NCI-H510A treated with DMSO at 0.1 percent for 48 hours (cell line): ENCODE data around the gene EIF4E3.

Experiments used
- DNase-seq: peaks from one replicate; lab custom pipeline; 2025; lab: John Stamatoyannopoulos, UW

EIF4E3 gene

DNA sequence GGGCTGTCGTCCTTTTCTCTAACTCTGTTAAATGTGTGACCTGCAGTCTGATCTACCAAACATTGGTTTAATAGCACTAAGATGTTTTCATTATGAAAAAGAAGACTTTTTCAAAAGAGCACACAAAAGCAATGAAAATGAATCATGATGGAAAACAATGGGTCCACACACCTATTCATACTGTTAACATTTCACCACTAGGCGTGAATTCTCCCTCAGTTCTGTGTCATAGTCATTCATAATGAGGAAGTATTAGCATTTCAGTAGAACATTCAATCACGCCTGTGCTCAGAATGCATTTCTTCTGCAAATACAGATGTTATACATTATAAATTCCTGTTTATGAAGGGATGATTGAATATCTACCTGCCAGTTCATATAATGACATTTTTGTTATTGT lies 35.9 kb downstream of the EIF4E3 start:
- no peak for DNase-seq

DNA sequence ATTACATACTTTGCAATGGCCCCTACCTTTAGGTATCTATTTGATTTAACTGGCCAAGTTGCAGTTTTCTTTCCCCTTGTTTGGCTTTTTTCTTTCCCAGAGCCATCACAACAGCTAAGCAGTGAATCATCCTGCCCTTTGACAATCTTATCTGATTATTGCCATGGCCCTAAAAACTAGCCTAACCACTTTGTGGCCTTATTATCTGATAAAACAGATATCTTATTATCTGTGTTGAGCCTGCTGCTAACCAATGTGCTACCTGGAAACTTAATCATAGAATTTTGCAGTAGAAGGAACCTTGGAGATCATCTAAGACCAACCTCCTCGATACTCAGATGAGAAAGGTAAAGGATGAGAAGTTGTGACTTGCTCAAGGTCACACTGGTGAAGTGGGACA lies 37.1 kb downstream of the EIF4E3 start:
- DNase-seq: no peak

DNA sequence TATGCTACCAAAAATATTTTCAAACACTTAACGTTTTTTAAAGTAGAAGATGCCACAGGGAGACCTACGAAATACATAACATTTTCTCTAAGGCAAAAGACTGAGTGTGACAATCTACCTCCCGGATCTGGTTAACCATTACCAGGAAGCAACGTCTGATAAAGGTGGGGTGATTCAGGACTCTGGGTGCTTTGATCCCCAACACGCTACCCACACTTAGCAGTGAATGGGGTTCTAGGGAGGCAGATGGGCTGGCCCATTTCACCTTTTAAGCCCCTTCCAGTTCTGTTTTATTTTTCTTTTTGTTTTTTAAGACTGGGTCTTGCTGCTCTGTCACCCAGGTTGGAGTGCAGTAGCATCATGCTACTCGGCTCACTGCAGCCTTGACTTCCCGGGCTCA lies 39.5 kb downstream of the EIF4E3 start:
- DNase-seq: no peak

DNA sequence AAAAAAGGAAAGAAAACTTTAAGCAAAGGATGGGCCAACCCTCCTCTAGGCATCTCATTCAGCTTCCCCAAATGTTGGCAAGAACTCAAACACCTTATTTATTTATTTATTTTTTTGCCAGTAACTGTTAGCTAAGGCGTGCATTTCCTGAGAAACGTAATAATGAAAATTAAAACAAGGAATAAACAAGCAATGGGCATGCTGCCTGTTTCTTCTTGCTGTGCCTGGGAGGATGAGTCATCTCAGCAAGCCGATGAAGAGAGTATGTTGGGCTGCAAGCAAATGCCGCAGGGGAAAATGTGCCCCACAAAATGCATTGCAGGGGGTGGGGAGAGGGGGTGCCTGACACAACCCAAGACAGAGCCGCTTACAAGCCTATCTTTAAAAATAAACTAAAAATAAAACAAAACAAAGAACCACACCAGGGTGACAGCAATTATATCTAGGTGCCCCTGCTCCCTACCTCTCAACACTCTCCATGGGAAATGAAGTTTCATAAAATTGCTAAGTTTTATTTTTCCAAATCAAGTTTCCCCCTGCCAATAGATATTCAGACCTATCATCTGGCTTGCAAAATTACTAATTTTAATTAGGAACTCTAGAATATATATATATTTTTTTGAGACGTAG lies 40.3 kb downstream of the EIF4E3 start:
- no peak for DNase-seq

DNA sequence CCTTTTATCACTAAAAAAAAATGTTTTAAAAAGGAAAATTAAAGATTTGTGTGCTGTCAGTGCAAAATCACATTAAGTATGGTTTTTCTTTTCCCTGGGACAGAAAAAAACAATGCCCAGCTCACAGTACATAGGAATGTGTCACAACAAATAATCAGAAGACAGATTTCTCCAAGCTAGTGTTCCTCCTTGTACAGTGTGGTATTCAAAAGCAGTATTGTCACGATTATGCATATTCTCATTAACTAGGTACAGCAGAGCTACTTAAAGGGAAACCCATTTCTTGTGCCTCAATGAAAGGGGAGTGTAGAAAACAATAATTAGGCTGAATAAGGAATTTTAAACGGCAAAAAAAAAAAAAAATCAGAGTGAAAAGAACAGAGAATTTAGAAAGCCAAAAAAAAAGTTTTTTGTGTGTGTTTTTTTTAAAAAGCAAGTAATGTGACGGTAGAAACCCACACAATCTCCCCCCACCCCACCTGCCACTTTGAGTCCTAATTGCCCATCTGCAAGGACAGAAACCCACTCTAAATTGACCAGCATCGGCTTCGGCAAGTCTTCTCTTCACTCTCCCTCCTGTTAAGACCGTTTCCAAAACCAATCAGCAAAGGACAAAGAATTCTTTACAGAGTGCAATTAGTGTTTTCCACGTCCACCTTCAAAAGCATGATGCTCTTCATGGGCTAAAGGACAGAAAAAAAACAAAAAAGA lies 41.0 kb downstream of the EIF4E3 start:
- no peak for DNase-seq

DNA sequence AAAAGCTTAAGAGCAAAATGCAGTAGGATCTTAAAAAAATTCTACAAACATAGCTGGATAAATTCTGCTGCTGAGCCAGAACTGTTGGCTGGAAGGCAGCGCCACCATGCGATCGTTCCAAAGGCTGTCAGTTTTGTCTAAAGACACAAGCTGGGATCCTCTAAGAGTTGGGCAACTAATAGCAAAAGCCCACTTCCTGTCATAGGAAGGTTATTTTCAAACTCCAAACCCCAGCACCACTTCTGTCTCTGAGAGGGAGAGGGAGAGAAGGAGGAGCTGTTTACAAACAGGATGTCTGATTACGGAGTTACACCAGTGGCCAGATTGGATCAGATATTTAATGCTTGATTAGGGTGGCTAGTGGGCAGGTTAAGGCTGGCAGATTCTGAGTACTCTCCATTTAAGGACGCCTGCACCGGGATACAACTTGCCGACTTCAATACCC lies 44.0 kb downstream of the EIF4E3 start:
- DNase-seq: peak; percentile 36

DNA sequence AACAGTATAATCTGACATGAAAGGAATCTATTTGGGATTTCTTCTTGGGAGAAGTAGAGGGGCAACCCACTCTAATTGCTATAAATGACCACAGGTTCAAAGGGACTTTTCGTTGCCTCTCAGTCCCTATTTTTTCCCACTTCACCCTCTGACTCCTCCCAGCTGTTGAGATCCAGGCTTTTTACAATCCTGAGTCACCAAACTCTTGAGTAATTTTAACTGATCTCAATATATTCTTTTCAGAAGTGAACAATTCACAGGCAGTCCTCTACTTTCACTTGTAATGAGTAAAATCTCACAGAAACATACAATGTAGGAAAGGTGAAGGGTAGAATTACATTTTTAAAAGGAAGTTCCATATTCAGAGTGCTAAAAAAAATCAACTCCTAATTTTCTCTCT lies 44.6 kb downstream of the EIF4E3 start:
- DNase-seq: no peak

DNA sequence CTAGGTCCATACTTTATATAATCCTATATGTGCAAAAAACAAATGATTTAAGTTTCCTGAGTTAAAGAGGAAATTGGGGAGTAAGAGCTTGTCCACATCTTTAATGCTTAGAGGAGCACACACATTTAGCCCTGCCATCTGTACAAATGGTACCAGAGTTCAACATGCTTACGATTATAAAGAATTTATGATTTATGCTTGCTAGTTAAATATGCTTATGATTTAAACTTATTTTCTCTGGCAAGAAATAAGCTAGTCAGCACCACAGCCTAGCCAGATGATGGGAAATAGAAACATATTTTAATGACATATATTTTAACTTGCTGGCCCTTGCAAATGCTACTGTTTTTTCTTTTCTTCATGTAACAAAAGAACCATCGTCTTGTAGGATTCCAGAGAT lies 48.3 kb downstream of the EIF4E3 start:
- no peak for DNase-seq

DNA sequence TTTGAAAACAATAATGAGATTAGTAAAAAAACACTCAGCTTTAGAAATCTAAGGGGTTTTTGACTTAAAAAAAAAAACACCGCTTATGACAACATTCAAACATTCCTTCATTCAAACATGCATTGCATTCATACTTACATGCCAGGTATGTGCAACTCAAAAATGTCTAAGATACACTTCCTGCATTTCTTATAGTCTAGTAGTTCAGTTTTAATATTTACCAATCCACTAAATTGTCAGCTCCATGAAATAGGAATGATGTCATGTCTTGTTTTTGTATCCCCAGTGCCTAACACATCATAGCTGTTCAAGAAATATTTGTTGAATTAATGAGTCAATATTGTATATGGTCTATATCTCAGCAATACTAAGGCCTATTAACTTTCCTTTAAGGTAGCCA lies 51.7 kb downstream of the EIF4E3 start:
- DNase-seq: no peak

DNA sequence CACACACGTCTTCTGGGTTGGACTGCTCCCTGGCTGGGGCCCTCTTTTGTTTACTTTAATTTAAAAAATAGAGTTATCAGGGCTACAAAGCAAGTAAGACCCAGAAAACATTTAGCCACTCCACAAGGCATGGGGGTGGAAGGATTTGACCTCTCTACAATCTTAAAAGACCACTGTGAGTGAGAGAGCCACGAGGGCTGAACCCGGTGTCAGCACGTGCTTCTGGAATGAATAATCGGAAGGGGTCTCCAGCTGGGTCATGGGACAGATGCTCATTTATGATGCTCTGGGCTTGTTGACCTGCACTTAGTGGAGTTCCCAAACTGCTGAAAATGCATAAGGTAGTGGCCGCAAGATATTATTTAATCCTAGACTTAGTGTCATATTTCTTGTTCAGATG lies 52.4 kb downstream of the EIF4E3 start:
- DNase-seq: no peak

DNA sequence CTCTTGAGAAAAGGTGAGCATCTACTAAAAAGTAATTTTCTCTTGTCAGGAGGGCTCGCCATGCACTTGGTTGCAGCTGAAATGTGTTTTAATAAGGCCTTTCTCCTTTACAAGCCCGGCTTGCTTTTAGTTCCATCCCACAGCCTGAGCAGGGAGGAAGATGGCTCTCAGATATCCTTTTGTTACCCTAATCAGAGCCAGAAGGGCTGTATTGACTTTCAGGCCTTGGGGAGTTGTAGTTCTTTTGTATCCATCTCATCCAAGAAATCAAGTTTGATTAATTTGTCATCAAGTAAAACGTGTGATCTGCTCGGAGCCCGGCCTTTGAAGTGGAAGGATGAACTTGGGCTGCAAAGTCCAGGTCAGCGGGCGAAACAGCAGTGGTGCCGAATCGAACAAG lies 52.9 kb downstream of the EIF4E3 start:
- DNase-seq: no peak

DNA sequence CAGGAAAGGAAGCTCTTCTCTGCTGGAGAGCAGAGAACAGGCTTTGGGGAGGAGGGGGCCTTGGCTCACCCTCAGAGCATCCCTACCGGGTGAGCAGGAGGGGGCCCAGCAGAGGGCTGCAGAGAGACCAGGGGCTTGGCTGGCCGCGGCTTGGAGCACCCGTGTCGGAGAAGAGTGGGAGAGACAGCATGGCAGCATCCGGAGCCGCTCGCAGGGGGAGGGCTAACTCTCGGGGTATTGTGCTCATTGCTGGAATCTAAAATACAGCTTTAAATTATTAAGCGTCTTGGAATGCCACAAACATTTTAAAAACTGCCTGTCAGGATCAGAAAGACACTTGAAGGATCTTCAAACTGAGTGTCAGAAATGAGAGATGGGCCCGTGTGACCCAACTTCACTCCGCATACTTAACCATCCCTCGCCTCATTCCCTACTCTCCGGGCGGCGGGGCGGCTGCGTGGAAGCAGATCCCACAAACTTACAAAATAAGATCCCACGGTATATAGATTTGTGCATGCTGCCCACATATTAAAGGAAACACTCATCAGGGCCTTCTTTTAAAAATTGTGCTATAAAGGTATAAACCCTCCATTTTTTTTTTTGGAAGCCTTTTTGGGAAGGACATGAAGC lies 53.9 kb downstream of the EIF4E3 start:
- no peak for DNase-seq

DNA sequence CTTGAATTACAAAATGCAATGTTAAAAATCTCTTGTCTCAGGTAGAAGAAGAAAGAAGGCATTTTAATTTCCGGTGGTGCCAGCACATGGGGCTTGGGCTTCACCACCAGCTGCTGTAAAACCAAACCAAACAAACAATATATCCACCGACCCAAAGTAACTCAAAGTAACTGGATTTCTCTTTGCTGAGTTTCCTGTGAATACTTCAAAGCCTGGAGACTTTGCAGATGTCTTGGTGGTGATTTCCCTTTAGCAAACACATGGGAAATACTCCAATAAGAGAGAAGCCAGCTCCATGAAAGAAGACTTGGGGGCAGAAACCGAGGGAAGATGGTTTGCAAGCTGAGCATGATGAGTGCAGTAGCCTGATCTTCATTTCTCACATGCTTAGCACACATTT lies 62.6 kb downstream of the EIF4E3 start:
- no peak for DNase-seq

DNA sequence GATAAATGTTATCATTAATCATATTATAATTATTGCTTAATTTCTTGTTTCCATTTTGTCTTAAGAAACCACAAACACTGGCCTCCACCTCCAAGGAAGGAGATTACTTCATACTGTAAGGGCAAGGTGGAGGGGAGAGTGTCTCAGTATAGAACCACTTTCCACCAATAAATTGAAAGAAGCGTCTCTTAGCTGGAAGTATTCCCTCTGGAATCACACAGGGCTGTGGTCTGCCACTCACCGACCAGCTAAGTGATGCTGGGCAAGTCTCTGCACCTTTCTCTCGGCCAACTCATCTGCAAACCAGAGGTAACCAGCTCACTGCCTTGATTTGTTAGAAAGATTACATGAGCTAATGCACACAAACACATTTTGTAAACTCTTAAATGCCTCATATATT lies 63.1 kb downstream of the EIF4E3 start:
- no peak for DNase-seq

DNA sequence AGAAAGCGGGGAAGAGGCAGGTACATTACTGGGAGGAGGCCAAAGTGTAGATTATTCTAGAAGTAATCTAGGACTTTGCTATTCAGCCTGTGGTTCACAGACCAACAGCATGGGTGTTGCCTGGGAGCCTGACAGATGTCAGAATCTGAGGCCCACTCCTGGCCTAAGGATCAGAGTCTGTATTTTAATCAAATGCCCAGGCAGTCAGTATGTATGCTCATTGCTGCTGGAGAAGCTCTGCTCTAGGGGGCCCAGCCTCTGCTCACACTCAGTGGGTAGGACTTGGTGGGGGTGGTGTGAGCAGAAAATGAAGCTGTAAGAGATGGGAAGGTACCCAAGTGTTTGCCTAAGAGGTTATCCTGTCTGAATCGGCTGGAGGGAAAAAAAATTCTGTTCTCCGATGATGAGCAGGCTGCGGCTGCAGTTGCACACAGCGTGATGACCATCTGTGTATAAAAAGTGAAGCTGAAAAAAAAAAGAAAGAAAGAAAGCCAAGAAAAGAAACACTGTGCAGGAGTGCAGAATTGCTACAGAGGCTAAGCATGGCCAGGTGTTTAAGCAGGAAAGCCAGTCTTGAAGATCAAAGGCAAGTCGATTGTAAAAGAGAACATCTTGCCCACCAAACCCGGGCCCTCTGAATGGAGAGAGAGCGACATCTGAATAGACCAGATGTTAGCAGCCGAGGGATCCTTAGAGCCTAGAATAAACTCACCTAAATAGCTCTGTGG lies 65.2 kb downstream of the EIF4E3 start:
- DNase-seq: no peak

DNA sequence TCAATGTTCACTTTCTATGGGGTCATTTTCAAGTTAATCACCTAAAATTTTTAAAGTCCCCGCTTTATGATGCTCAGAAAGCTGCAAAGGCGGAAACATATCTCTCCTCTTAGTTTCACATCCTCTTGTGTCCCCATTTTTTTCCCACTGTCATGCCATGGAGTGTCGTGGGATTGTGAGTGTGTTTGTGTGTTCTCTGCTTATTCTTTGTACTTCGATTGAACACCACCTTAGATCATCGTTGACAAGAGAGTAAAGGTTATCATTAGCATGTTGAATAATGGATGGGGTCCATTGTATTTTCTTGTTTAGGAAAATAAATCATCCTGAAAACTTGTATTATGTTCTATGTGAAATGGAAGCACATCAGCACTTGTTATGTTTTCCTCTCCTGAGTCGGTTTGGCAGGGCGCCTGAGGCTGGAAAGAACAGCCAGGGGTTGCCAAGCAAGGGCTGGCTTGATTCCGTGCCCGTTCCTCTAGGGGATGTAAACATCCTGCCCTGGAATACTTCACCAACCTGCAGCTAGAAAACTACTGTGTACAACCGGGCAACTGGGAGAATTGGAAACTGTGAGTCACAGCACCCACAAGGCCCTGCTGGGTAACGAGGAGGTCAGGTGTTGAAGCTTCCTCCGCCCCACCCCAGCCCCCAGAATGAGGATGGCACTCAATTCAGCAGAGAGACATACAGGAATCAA lies 67.2 kb downstream of the EIF4E3 start:
- no peak for DNase-seq

DNA sequence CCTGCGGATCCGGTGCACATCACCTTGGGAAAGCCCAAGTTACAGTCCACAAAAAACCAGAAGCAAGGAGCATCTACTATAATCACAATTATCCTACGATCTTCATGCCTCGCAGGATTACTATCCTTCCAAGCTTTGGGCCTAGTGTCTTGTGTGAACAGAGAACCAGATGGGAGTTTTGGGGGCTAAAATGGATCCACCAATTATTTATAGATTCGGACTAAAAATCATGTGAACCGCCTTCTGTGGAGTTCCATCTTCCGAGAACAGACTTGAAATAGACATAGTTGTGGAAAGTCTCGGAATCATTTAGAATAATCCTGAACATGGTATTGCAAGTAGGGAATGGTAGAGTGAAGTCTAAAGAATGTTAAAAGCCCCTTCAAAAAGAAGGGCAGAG lies 70.1 kb downstream of the EIF4E3 start:
- no peak for DNase-seq

DNA sequence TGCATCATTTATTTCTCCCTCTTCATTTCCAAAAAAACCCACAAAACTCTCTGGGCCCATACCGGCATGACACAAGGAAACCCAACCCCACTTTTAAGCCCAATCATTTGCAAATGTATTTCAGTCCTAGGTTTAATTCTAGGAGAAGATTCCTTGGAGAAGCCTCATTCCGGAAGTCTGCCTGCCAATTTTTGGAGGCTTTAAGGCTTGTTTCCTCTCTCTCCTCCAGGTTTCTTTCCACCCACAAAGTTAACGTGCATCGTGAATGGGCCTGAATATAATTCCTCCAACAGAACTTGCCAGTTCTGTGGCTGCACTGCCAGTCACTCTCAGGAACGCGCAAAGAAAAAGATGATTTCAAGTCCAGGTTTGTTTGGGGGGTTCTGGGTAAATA lies 71.8 kb downstream of the EIF4E3 start:
- DNase-seq: no peak

DNA sequence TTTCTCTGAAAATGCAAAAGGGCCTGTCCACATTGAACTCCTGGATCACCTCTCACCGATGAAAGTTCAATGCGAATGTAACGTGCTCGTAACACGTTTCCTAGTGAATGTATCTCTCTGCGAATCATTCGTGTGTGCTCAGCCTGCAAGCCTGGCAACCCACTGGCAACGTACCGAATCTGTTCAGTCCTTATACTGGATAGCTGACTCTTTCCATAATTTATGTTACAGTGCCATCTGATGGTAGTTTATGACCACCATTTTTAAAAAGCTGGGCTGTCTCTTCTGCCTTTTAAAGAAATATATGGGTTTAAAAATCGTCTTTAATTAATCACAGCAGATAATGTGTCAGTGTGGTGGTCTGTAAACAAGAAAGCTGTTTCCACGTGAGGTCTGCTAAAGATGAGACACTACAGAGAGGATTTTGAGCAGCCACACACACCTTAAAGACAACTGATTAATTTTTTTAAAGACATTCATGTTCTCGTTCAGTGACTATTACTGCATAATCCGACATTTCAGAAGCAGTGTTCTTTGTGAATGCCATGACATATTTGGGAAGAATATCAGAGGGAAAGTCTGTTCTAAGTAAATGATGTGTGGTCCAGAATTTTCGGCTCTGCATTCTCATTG lies 72.3 kb downstream of the EIF4E3 start:
- DNase-seq: peak; percentile 40

DNA sequence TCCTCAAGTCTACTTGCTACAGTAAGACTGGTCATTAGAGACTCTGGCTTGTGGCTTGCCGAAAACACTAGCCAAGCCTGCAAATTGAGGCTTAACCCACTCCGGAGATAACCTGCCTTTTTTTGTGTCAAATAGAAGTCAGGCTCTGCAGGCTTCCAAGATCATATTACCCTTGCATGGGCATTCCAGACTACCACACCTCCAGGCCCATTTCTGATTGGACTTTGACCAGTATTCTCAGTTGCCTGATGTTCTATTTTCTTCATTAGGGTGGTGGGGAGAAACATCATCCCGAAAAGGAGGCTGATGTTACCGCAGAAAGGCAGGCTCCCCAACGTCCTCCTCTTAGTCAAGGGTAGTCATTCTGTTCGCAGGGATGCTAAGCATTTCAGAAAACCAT lies 73.6 kb downstream of the EIF4E3 start:
- DNase-seq: no peak

DNA sequence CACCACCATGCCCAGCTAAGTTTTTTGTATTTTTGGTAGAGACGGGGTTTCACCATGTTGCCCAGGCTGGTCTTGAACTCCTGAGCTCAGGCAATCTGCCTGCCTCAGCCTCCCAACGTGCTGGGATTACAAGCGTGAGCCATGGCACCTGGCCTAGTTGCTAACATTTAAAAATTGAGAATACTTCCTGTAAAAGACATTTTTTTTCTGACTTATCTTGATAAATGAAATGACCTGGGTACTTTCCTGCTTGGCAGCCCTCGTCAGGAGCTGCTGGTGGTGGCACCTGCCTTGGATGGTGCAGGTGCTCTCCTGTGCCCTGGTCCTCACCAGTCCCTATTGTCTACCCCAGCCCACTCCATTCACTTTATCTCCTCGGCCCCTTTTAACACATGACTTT lies 74.8 kb downstream of the EIF4E3 start:
- DNase-seq: no peak

DNA sequence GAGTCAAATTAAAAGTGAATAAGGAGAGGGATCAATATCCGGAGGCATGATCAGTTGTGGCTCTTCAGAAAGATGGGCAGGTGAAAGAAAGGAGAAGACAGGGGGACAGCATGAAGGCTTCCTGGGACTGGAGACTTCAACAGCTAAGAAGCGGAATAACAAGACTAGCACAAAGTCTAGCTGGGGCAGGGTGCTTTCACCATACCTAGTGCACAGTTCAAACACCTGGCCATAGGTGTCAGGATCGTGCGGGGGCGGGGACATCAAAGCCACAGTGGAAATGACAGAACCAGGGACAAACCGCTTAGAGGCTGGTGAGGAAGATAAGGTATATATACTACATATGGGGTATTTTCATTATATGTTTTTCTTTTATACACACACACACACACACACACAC lies 75.4 kb downstream of the EIF4E3 start:
- DNase-seq: no peak
